Common myeloid progenitor, CD34-positive (primary cell): Measurements from ENCODE around the gene PAPPA2.

Experiments used
- CTCF ChIA-PET: fragments of 350-600 bp; sonication (Branson Sonifier 250); formaldehyde crosslinking; loops from one replicate; lab custom pipeline; 2021; ENCODE audit warnings: antibody characterized with exemption; lab: Charles Lee
- POLR2A ChIA-PET: fragments of 350-600 bp; sonication (Branson Sonifier 250); formaldehyde crosslinking; loops from one replicate; lab custom pipeline; 2021; ENCODE audit warnings: antibody characterized with exemption; lab: Charles Lee
- DNase-seq, 3 donors: peaks; one replicate each; pipeline versions ENCODE4 v3.0.0 to v3.0.0-alpha.2; 2013
- H3K27ac ChIP-seq, 2 experiments: 1 replicate in 1 of 2; 2 replicates in 1 of 2; pipeline ENCODE4 v1.7.0; 2013; ENCODE audit warnings: inconsistent platforms in 2 of 2, low read length in 2 of 2, mild to moderate bottlenecking in 2 of 2, low read depth in 1 of 2, moderate library complexity in 1 of 2; ENCODE audit not compliant: severe bottlenecking in 2 of 2, insufficient read depth in 1 of 2, poor library complexity in 1 of 2
- H3K27me3 ChIP-seq, 5 experiments: replicated peaks in 2 of 5; 1 replicate in 3 of 5; 2 replicates in 2 of 5; pipeline versions ENCODE4 v1.6.1 to v1.7.0; 2013; ENCODE audit warnings: low read length in 4 of 5, mild to moderate bottlenecking in 2 of 5, moderate library complexity in 2 of 5, inconsistent platforms in 1 of 5; ENCODE audit not compliant: insufficient read depth in 5 of 5, control insufficient read depth in 4 of 5
- H3K36me3 ChIP-seq, 4 experiments: 1 replicate in 2 of 4; 2 replicates in 2 of 4; pipeline versions ENCODE4 v1.6.1 to v1.7.0; 2013; ENCODE audit warnings: low read length in 3 of 4, control low read depth in 1 of 4, mild to moderate bottlenecking in 1 of 4; ENCODE audit not compliant: control insufficient read depth in 4 of 4, insufficient read depth in 4 of 4
- H3K4me1 ChIP-seq, 4 experiments: 1 replicate in 3 of 4; 2 replicates in 1 of 4; pipeline versions ENCODE4 v1.6.1 to v1.7.1; 2013; ENCODE audit warnings: low read length in 3 of 4, mild to moderate bottlenecking in 3 of 4, control low read depth in 1 of 4, inconsistent platforms in 1 of 4, moderate library complexity in 1 of 4; ENCODE audit not compliant: control insufficient read depth in 4 of 4, insufficient read depth in 4 of 4; ENCODE audit errors: control extremely low read depth in 1 of 4
- H3K4me3 ChIP-seq, 7 experiments: 1 replicate in 4 of 7; 2 replicates in 3 of 7; pipeline versions ENCODE4 v1.5.1 to v1.7.0; 2013; ENCODE audit warnings: mild to moderate bottlenecking in 7 of 7, low read length in 6 of 7, moderate library complexity in 6 of 7, inconsistent platforms in 2 of 7, low read depth in 2 of 7, control low read depth in 1 of 7; ENCODE audit not compliant: insufficient read depth in 4 of 7, control insufficient read depth in 1 of 7; ENCODE audit errors: extremely low read depth in 1 of 7
- H3K9me3 ChIP-seq, 5 experiments: 1 replicate in 4 of 5; 2 replicates in 1 of 5; pipeline versions ENCODE4 v1.6.1 to v1.7.1; 2013; ENCODE audit warnings: low read length in 4 of 5, mild to moderate bottlenecking in 2 of 5, inconsistent platforms in 1 of 5, low read depth in 1 of 5, moderate library complexity in 1 of 5; ENCODE audit not compliant: control insufficient read depth in 4 of 5, insufficient read depth in 2 of 5; ENCODE audit errors: control extremely low read depth in 1 of 5
- WGBS: methylation state at CpG from one replicate; pipeline ENCODE4 v1.1.5; 2013; ENCODE audit not compliant: insufficient coverage; 5-methylcytosine and 5-hydroxymethylcytosine counted together

The PAPPA2 gene

DNA sequence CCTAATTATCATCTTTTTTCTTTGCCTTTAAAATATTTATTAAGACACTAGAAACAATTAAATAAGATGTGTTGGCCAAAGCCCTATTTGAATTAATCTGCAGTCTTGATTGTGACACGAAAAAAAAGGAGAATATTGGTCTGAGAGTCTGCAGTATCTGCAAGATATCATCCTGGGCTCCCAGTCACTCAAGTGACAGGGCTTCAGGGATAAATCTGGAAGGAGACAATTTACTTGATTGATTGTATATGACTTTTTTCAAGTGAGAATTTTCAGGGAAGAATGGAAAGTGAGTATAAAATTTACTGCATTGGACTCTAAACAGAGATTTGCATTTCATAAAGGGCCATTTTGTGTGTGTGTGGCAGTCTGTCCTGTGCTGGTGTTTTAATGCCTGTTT, 233.7 kb downstream of the PAPPA2 start:
- no peaks in the 10 kb centered on the region for H3K9me3 ChIP-seq
- no peak overlapping the region for H3K27ac ChIP-seq
- POLR2A ChIA-PET: no interaction called here
- CTCF ChIA-PET: no interaction called here
- DNase-seq: no peak
- H3K36me3 ChIP-seq: no peaks in the 10 kb centered on the region
- 93% methylated on average over 1 of the region's 1 CpG for WGBS
- H3K27me3 ChIP-seq: no peaks in the 10 kb centered on the region
- H3K4me3 ChIP-seq: no peak overlapping the region
- H3K4me1 ChIP-seq: no peaks in the 10 kb centered on the region

DNA sequence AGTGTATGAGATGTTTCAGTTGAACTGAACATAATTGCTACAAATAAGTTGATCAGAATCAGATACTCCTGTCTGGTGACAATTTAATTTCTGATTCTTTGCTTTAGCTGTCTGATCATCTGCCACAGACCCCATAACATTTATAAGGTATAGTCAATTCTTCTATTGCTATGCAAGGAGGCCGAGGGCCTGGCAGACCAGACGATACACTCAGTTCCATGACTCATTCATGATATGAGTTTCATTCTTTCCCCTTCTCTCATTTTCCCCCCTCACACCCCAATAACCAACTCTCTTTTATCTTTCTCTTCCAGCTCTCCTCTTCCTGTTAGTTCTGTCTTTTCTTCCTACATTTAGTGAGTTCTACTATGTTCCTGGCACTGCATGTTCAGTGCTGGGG, 236.8 kb downstream of the PAPPA2 start:
- Histone ChIP-seq H3K9me3 (no peaks in the 10 kb centered on the region), H3K27ac (no peak overlapping the region), H3K4me3 (no peak overlapping the region), H3K36me3 (no peaks in the 10 kb centered on the region), H3K27me3 (no peaks in the 10 kb centered on the region), H3K4me1 (no peaks in the 10 kb centered on the region)
- ChIA-PET POLR2A (no interaction called here), CTCF (no interaction called here)
- 94% methylated on average over 2 of the region's 2 CpGs for WGBS
- no peak for DNase-seq

- Histone ChIP-seq H3K4me1 (no peaks in the 10 kb centered on the region), H3K4me3 (no peak overlapping the region), H3K27ac (no peak overlapping the region), H3K9me3 (no peaks in the 10 kb centered on the region), H3K27me3 (no peaks in the 10 kb centered on the region), H3K36me3 (no peaks in the 10 kb centered on the region)
- ChIA-PET POLR2A (no interaction called here), CTCF (no interaction called here)
- WGBS: 94% methylated on average over 3 of the region's 3 CpGs
- no peak for DNase-seq
Observed at GRCh38 chr1:176701151-176701866, 238.3 kb downstream of the PAPPA2 start.

- Histone ChIP-seq H3K9me3 (no peaks in the 10 kb centered on the region), H3K4me1 (no peaks in the 10 kb centered on the region), H3K27ac (no peak overlapping the region), H3K36me3 (no peaks in the 10 kb centered on the region), H3K27me3 (no peaks in the 10 kb centered on the region), H3K4me3 (no peak overlapping the region)
- POLR2A ChIA-PET: no interaction called here
- no peak for DNase-seq
- WGBS: 100% methylated on average over 1 of the region's 3 CpGs
- CTCF ChIA-PET: no interaction called here
Observed at GRCh38 chr1:176702901-176703300, 239.9 kb downstream of the PAPPA2 start.

GRCh38 chr1:176705585-176705984, 242.6 kb downstream of the PAPPA2 start:
- DNase-seq: no peak
- Histone ChIP-seq H3K36me3 (no peaks in the 10 kb centered on the region), H3K4me3 (no peak overlapping the region), H3K9me3 (no peaks in the 10 kb centered on the region), H3K4me1 (no peaks in the 10 kb centered on the region), H3K27ac (no peak overlapping the region), H3K27me3 (no peaks in the 10 kb centered on the region)
- ChIA-PET CTCF (interaction anchor here (0.8 kb wide), 1 partner anchor 14 kb away, joined by 3 read pairs; no protein-coding TSS in a partner anchor), POLR2A (no interaction called here)
- 100% methylated on average over 1 of the region's 1 CpG for WGBS

- WGBS: 100% methylated on average over 1 of the region's 2 CpGs
Observed at GRCh38 chr1:176717066-176717750, 254.2 kb downstream of the PAPPA2 start.

GRCh38 chr1:176719447-176719846, 256.5 kb downstream of the PAPPA2 start:
- CTCF ChIA-PET: no interaction called here
- Histone ChIP-seq H3K27me3 (no peaks in the 10 kb centered on the region), H3K27ac (no peak overlapping the region), H3K4me3 (no peak overlapping the region), H3K36me3 (no peaks in the 10 kb centered on the region), H3K4me1 (no peaks in the 10 kb centered on the region), H3K9me3 (no peaks in the 10 kb centered on the region)
- no peak for DNase-seq
- POLR2A ChIA-PET: no interaction called here
- 84% methylated on average over 3 of the region's 4 CpGs for WGBS

More at GRCh38 chr1:176717066-176717750, 254.2 kb downstream of the PAPPA2 start:
- Histone ChIP-seq H3K4me3 (no peak overlapping the region), H3K4me1 (no peaks in the 10 kb centered on the region), H3K36me3 (no peaks in the 10 kb centered on the region), H3K27ac (no peak overlapping the region), H3K27me3 (no peaks in the 10 kb centered on the region), H3K9me3 (no peaks in the 10 kb centered on the region)
- ChIA-PET POLR2A (interaction anchor here (0.6 kb wide), 1 partner anchor 503 kb away, joined by 4 read pairs; no protein-coding TSS in a partner anchor), CTCF (interaction anchor here (1.0 kb wide), 1 partner anchor 11 kb away, joined by 3 read pairs; no protein-coding TSS in a partner anchor)
- DNase-seq: no peak
